HS-5 (cell line): Measurements from ENCODE around the gene GSTM2.

Experiments used
- DNase-seq: peaks from one replicate; pipeline ENCODE4 v3.0.0-alpha.2; 2012; ENCODE audit warnings: low read depth

The GSTM2 gene

DNA sequence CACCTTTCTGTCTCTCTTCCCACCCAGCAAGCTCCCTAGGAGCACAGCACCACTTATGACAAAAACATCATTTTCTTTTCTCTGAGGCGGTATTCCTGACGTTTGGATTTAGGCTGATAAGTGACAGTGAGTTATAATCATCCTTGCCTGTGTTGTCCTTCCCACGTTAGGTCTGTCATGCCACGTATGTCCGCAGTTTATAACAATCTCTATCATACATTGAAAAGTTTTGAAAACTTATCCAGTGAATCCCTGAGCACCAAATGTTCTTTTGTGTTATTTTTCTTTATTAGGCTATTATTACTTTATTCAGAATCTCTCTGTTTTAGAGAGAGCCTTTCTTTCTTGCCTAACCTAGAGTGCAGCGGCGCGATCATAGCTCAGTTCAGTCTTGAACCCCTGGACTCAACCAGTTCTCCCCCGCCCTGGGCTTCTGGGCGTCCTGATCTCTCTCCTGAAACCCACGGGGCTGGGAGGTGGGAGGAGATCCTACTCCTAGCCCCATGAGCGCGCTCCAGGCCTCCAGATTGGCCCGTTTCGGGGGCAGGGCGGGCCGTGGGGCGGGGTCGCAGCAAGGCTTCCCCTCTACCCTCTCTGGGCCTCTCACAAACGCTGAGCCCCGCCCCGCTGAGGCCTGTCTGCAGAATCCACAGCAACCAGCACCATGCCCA is at the start of gene GSTM2:
GSTM2 (plus strand) TSS at position 606 of the 671 bp plus-strand sequence; CDS start at position 665, 59 bp downstream.
- no peak for DNase-seq

DNA sequence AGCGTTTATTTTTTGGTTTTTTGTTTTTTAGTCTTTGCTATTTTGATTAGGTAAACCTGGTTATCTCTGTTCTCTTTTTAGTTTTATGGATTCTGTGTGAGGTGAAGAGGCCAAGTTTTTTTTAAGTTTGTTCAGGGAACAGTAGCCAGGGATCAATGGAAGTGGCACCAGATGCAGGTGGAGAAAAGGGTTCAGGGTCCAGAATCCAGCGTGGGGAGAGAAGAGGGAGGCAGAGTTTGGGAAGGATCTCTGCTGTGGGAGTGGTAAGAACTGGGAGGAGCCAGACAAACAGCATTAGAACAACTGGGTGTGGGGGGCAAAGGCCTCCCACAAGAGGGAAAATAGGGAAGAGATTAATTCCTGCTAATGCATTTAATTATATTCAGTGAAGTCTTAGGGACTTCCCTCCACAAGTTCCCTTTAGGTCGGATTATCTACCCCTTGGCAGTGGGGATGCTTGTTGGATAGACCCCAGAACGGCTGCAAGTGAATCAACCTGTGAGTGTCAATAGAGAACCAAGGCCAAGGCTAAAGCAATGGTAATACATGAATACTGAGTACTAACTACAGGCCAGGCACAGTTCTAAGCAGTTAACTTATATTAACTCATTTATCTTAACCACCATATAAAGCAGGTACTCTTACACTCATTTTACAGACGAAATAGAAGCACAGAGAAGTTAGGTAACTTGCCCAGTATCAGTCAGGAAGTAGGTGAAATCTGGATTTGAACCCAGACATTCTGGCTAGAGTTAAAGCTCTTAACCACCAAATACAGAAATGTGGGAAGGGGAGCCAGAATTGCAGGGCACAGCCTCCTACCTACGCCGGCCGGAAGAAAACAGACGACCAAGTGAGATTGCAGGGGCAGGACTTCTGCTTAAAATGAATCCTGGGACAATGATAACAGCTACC is 48.9 kb upstream of the GSTM2 start:
- no peak for DNase-seq

DNA sequence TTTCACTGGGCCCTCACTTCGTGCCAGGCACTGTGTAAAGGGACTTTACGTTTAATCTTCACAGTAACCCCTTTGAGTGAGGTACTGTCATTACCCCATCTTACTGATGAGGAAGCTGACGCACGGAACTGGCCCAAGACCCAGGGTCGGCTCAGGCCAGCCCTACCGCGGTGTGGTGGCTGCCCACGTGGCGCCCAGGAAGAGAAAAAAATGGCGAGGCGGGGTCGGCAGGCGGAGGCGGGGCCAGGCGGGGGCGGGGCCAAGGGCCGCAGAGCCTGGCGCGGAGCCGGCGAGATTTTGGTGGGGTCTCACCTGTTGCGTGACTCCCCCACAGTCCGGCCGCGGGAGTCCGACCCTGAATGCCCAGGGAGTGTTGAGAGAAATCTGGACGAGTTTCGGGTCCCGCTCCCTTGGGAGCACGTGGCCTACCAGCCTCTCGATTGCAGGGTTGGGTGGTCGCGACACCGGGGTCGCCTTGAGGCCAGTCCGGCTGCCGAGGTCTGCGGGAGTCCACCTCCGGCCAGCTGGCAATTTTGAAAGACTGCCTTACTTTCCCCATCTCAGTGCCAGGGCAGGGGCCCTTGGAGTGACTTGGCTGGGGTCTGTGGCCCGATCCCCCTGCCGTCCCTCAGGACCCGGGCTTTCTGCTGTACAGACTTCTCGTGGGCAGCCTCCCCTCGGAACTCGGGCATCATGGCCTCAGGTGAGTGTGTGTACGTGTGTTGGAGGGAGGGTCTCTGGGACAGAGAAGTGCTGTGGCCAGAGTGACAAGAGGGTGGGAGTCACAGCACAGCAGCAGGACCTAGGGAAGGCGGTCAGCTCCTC is 48.1 kb upstream of the GSTM2 start, which contains the start of the genes AMPD2 and GNAT2:
AMPD2 (plus strand) TSS at position 262 of the 825 bp plus-strand sequence. CDS start 1,339 bp downstream, outside the sequence.
GNAT2 (minus strand) TSS at position 41 of the 825 bp plus-strand sequence. CDS start 6,746 bp downstream, outside the sequence.
- DNase-seq: peak; percentile 68

DNA sequence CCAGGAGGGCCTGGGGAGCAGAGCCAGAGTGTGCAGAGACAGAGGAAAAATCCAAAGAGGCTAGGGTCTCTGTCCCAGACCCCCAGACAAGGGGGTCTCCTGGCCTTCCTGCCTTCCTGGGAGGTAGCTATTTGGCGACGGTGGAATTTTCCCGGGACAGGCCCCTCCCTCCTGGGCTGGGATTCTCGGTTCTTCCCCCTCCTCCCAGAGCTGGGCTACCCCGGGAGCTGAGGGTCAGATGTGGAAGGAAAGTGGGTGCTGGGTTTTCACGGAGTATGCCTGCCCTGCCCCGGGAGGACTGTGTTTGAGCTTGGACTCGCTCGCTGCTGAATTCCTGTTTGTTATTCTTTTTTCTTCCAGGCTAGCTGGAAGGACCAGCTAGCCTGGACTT is 47.5 kb upstream of the GSTM2 start:
- peak; percentile 30 for DNase-seq

DNA sequence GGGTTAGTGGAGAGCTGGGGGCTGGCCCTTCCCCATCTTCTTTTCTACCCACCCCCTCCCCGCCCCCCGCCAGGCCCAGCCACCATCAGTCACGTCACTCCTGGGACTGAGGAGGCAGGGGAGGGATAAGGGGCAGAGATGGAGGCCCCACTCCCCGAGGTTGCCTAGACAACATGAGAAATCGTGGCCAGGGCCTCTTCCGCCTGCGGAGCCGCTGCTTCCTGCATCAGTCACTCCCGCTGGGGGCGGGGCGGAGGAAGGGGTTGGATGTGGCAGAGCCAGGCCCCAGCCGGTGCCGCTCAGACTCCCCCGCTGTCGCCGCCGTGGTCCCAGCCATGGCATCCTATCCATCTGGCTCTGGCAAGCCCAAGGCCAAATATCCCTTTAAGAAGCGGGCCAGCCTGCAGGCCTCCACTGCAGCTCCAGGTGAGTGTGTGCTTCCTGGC is 47.0 kb upstream of the GSTM2 start:
- DNase-seq: peak; percentile 78

DNA sequence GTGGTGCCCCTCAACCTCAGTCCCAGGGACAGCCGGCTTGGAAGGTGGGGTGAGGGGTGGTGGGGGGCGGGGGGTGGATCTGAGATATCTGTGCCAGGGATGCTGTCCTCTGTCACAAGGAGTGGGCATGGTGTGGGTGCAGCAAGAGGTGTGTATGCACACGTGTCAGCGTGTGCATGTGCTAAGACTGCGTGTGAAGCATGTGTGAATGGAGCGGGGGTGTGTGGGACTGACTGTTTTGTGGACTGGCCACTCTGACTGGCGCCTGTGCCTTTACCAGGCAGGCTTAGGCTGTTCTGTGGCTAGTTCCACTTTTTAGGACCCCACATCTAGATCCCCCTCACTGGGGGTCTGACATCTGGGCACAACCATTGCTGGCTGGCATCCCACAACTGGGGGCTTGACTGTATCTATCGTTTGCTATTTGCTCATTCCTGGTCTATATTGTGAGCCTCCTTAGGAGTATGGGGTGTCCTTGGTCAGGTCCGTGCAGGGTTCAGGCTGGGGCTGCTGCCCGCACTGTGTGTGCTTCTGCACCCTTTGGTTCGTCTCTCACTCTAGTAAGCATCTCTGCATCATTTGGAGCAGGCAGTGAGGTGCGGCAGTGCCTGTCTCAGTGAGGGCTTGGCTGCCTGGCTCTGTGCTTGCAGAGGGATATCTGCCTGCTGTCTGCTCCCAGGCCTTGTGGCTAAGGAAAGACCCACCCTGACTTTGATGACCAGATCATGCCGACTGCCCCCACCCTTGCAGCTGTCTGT is 46.3 kb upstream of the GSTM2 start:
- DNase-seq: no peak

DNA sequence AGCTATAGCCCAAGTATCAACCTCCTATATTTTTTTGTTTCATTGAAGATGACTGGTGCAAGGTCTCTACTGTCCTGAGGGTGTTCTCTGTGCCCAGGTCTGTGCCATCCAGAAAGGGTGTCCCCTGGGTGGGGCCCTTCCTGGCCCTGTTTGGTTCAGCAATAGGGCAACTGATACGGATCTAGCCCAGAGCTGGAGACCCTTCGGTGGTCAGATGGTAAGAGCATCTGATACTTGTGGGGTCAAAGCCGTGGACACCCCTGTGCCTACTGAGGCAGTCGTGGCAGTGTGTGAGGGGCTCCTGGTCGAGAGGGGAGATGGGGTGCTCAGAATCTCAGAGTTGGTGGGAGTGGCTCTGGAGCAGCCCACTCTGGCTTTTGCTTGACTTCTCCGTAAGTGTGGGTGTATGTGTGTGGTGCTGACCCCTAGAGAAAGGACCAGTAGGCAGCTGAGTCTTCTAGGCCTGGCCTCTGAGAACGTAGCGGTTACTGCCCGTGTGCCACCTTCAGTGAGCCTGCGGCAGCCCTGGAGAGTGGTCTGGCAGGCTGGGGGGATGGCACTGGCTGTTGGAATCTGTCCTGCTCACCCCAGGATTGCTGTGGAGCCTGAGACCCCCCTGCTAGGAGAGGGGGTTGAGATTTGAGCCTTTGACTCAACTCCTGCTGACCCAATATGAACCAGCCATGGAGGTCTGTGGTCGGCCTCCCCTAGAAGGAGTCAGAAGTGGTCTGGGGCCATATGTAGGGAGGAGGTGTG is 45.5 kb upstream of the GSTM2 start:
- DNase-seq: no peak

DNA sequence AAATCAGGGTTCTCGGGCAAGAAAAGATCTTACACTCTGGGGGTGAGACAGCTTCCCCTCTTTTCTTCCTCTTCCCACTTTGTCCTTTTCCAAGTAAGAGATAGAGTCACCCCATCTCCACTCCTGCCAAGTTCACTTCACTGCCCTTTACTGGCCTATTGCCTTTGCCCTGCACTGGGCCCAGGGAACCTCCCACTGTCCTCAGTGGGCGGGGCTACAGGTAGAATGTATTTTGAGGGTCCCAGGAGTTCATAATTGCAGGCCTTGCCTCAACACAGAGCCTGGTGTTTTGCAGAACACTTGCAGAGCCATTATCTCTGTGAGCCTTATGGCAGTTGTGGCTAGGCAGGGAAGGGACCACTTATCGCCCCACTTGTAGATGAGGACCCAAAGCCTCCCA is 45.0 kb upstream of the GSTM2 start:
- DNase-seq: no peak

DNA sequence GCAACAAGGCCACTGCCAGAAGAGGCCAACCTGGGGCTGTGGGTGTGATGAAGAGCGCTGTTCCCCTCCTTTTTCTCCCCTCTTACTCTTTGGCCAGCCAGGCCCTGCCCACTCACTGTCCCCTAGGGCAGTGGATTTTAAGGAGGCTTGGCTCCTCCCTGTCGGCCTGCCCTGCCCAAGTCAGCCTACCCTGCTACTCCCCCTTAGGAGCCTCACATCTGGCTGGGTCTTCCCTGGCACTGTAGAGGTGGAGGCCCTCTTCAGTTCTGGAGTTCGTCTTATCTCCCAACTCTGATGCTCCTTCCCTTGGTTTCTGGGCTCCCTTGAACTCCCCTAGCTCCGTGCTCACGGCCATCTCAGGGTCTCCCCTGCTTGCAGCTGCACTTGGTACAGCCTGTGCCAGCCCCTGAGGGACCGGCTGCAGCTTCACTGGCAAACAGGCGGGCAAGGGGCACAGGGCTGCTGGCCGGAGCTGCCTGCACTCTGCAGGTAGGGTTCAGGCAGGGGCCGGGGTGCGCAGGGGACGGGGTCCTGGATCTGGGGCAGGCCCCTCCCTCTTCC is 44.2 kb upstream of the GSTM2 start:
- no peak for DNase-seq

DNA sequence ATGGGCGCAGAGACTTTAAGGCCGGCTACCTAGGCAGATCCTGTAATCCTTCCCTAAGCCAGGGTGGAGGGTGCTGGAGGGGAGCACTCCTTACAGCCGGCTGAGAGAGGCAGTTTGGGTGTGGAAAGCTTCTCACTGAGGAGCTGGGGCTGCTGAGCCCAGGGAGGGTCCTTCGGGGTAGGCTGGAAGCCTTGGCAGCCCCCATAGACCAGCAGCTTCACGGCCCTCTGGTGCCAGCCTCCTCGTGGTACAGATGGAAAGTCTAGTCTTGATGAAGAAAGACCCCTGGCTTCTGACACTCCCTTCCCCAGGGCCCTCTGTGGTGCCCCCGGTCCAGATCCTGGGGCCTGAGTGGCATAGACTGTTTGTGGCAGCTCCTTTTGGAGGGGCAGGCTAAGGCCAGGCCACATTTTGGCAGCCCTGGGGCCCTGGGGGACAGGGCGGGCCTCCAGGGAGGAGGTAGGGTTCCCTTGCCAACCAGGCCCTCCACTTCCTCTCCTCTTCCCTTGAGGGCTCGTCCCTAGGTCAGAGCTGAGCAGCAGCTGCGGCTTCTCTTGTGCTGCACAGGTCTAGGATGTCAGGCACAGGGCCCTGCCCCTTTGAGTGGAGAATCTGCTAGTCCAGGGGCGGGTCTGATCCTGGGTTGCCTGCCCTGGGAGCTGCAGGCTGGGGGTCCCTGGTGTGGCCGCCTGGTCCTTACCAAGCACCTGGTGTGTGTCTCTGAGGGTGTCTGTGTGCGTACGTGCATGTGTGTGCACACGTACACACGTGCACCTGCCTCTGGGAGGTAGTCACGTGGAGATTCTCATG is 43.5 kb upstream of the GSTM2 start:
- no peak for DNase-seq

DNA sequence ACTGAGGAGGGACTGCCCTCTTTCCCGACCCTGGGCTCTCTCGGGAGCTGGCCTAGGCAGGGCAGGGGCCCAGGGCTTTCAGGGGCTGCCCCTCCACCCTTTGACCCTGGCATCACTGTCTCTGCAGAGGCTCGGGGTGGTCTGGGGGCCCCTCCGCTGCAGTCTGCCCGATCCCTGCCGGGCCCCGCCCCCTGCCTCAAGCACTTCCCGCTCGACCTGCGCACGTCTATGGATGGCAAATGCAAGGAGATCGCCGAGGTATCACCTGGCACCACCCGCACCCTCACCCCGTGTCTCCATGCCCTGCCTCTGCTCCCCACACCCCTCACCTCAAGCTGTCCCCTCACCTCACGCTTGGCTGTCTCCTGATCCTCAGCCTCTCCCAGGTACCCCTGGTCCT is 42.7 kb upstream of the GSTM2 start:
- DNase-seq: no peak

DNA sequence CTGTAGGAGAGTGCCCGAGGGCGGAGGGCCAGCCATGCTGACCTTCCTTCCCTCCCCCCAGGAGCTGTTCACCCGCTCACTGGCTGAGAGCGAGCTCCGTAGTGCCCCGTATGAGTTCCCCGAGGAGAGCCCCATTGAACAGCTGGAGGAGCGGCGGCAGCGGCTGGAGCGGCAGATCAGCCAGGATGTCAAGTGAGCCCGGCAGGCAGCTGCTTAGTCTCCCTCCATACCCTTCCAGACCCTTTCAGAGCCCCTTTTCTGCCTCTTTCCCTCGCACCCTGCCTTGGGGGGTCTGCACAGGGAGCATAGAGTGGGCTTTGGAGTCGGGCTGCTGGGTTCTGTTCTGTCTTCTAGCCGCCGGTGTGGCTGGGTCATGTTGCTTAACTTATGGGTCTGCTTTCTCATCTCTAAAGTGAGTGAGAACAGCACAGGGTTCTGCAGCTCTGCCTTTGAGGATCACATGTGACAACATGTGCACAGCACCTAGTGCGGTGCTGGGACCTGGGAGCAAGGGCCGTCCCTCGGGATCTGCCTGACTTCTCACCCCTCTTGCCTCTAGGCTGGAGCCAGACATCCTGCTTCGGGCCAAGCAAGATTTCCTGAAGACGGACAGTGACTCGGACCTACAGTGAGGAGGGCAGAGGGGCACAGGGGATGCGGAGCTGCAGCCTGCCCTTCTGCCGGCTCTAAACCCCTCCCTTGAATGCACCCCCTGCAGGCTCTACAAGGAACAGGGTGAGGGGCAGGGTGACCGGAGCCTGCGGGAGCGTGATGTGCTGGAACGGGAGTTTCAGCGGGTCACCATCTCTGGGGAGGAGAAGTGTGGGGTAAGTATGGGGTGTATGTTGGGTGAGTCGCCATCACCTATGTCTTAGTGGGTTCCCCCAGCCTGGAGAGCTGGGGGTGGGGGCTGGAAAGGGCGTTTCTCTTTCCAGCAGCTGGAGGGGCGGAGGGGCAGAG is 42.0 kb upstream of the GSTM2 start:
- DNase-seq: no peak

DNA sequence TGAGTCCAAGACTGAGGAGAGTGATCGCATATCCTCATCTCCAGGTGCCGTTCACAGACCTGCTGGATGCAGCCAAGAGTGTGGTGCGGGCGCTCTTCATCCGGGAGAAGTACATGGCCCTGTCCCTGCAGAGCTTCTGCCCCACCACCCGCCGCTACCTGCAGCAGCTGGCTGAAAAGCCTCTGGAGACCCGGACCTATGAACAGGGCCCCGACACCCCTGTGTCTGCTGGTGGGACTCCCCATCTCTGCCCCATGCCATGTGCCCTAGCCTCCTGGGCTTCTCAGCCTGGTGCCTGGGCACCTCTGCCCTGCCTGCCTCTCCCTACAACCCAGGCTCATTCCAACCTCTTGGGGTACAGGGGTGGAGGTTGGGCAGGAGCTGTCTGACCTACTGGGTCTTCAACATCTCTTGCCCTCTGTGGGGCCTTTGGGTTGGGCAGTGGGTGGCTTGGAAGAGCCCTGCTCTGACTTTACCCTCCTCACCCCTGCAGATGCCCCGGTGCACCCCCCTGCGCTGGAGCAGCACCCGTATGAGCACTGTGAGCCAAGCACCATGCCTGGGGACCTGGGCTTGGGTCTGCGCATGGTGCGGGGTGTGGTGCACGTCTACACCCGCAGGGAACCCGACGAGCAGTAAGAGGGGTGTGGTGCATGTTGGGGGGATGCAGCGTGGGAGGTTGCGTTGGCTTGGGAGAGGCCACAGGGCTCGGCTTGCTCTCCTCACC is 41.0 kb upstream of the GSTM2 start:
- DNase-seq: no peak

DNA sequence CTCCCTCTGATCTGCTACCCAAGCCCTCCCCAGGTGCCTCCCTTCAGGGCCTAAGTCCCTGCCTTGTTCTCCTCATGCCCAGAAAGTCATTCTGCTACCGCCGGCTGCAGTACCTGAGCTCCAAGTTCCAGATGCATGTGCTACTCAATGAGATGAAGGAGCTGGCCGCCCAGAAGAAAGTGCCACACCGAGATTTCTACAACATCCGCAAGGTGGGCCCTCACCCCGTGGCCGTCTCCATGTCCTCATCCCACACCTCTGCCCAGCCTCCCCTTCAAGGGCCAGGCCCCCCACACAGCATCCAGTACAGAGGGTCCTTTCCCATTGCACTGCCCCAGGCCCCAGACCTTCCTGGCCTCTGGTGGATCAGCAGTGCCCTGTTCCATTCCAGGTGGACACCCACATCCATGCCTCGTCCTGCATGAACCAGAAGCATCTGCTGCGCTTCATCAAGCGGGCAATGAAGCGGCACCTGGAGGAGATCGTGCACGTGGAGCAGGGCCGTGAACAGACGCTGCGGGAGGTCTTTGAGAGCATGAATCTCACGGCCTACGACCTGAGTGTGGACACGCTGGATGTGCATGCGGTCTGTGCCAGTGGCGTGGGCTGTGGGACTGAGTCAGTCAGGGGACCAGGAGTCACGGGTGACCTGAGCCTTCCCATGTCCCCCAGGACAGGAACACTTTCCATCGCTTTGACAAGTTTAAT is 40.0 kb upstream of the GSTM2 start:
- no peak for DNase-seq

DNA sequence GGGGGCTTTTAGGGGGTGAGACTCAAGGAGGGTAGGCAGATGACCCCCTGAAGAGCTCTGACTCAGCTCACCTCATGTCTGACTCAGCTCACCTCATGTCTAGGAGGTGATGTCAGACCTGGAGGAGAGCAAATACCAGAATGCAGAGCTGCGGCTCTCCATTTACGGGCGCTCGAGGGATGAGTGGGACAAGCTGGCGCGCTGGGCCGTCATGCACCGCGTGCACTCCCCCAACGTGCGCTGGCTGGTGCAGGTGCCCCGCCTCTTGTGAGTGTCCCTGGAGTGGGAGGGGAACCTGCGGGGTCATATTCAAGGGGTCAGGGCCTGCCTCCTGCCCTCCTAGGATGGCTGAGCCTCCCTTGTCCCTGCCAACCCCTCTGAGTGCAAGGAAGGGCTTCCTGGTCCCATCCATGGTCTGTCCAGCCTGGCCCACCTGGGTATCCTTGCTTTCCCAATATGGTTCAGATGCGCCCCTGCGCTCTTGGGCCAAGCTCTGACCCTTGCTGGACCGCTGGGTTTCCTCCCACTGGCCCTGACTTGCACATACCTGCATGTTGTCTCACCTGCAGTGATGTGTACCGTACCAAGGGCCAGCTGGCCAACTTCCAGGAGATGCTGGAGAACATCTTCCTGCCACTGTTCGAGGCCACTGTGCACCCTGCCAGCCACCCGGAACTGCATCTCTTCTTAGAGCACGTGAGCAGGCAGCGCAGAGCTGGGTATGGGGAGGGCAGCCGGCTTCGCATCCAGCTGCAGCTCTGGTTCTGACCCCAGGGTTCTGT is 39.1 kb upstream of the GSTM2 start:
- DNase-seq: no peak
